Measurements from ENCODE around the gene TBC1D8. TPM values are rescaled to one million over a fixed set of nuclear protein-coding genes. Genes with fewer than 3 reads are reported as not detected.
"Not testable (repeated sequence)": the region's sequence is repeated elsewhere in the genome, so short reads cannot be mapped to it uniquely, and the experiment has no call there.

The TBC1D8 gene
- polyA plus RNA-seq, 1 donor, result 17.3 TPM

GRCh38 chr2:101076581-101076980 is 74.6 kb downstream of the TBC1D8 start:
- Histone ChIP-seq H3K9me3 (ENCODE audit: control insufficient read depth, low read depth, low read length) (peaks cover 7% of the 10 kb centered on the region), H3K27me3 (ENCODE audit: control insufficient read depth, insufficient read depth, low read length) (no peaks in the 10 kb centered on the region), H3K36me3 (ENCODE audit: control insufficient read depth, insufficient read depth, low read length) (no peaks in the 10 kb centered on the region), H3K4me3 (ENCODE audit: low read length) (no peak overlapping the region), H3K27ac (ENCODE audit: low read length) (no peak overlapping the region), H3K4me1 (ENCODE audit: control insufficient read depth, insufficient read depth, low read length) (peaks cover 10% of the 10 kb centered on the region)
- DNase-seq, result no peak
- WGBS (ENCODE audit: insufficient coverage, low lambda C conversion rate), result no CpG with 5 or more reads among the region's 2 CpGs

GRCh38 chr2:101064868-101065549 is 86.2 kb downstream of the TBC1D8 start:
- H3K27me3 ChIP-seq (ENCODE audit: control insufficient read depth, insufficient read depth, low read length), result no peaks in the 10 kb centered on the region
- H3K4me1 ChIP-seq (ENCODE audit: control insufficient read depth, insufficient read depth, low read length), result no peaks in the 10 kb centered on the region
- whole genome bisulfite sequencing (ENCODE audit: insufficient coverage, low lambda C conversion rate), result 83% methylated on average over 2 of the region's 4 CpGs
- no peak for DNase-seq
- H3K36me3 ChIP-seq (ENCODE audit: control insufficient read depth, insufficient read depth, low read length), result no peaks in the 10 kb centered on the region
- no peak overlapping the region for H3K27ac ChIP-seq (ENCODE audit: low read length)
- no peaks in the 10 kb centered on the region for H3K9me3 ChIP-seq (ENCODE audit: control insufficient read depth, low read depth, low read length)
- no peak overlapping the region for H3K4me3 ChIP-seq (ENCODE audit: low read length)

GRCh38 chr2:101064505-101064867 is 86.7 kb downstream of the TBC1D8 start:
- 100% methylated on average over 2 of the region's 3 CpGs for WGBS (ENCODE audit: insufficient coverage, low lambda C conversion rate)
- Histone ChIP-seq H3K4me3 (ENCODE audit: low read length) (no peak overlapping the region), H3K36me3 (ENCODE audit: control insufficient read depth, insufficient read depth, low read length) (no peaks in the 10 kb centered on the region), H3K9me3 (ENCODE audit: control insufficient read depth, low read depth, low read length) (no peaks in the 10 kb centered on the region), H3K27ac (ENCODE audit: low read length) (no peak overlapping the region), H3K4me1 (ENCODE audit: control insufficient read depth, insufficient read depth, low read length) (no peaks in the 10 kb centered on the region), H3K27me3 (ENCODE audit: control insufficient read depth, insufficient read depth, low read length) (no peaks in the 10 kb centered on the region)
- DNase-seq, result no peak

- H3K27ac ChIP-seq (ENCODE audit: low read length), result no peak overlapping the region
- no peak for DNase-seq
- H3K4me1 ChIP-seq (ENCODE audit: control insufficient read depth, insufficient read depth, low read length), result no peaks in the 10 kb centered on the region
- WGBS (ENCODE audit: insufficient coverage, low lambda C conversion rate), result no CpG with 5 or more reads among the region's 2 CpGs
- no peaks in the 10 kb centered on the region for H3K36me3 ChIP-seq (ENCODE audit: control insufficient read depth, insufficient read depth, low read length)
- no peak overlapping the region for H3K4me3 ChIP-seq (ENCODE audit: low read length)
- H3K27me3 ChIP-seq (ENCODE audit: control insufficient read depth, insufficient read depth, low read length), result no peaks in the 10 kb centered on the region
- no peaks in the 10 kb centered on the region for H3K9me3 ChIP-seq (ENCODE audit: control insufficient read depth, low read depth, low read length)
Observed at GRCh38 chr2:101064125-101064502, 87.1 kb downstream of the TBC1D8 start.

GRCh38 chr2:101063352-101064124 is 87.6 kb downstream of the TBC1D8 start:
- no peak overlapping the region for H3K4me3 ChIP-seq (ENCODE audit: low read length)
- no peak for DNase-seq
- H3K27ac ChIP-seq (ENCODE audit: low read length), result no peak overlapping the region
- H3K36me3 ChIP-seq (ENCODE audit: control insufficient read depth, insufficient read depth, low read length), result no peaks in the 10 kb centered on the region
- 100% methylated on average over 1 of the region's 3 CpGs for WGBS (ENCODE audit: insufficient coverage, low lambda C conversion rate)
- no peaks in the 10 kb centered on the region for H3K4me1 ChIP-seq (ENCODE audit: control insufficient read depth, insufficient read depth, low read length)
- no peaks in the 10 kb centered on the region for H3K27me3 ChIP-seq (ENCODE audit: control insufficient read depth, insufficient read depth, low read length)
- no peaks in the 10 kb centered on the region for H3K9me3 ChIP-seq (ENCODE audit: control insufficient read depth, low read depth, low read length)

- no peaks in the 10 kb centered on the region for H3K9me3 ChIP-seq (ENCODE audit: control insufficient read depth, low read depth, low read length)
- no peak overlapping the region for H3K4me3 ChIP-seq (ENCODE audit: low read length)
- no peaks in the 10 kb centered on the region for H3K27me3 ChIP-seq (ENCODE audit: control insufficient read depth, insufficient read depth, low read length)
- no peak for DNase-seq
- H3K27ac ChIP-seq (ENCODE audit: low read length), result no peak overlapping the region
- H3K4me1 ChIP-seq (ENCODE audit: control insufficient read depth, insufficient read depth, low read length), result no peaks in the 10 kb centered on the region
- peaks cover 8% of the 10 kb centered on the region for H3K36me3 ChIP-seq (ENCODE audit: control insufficient read depth, insufficient read depth, low read length)
- WGBS (ENCODE audit: insufficient coverage, low lambda C conversion rate), result 100% methylated on average over 2 of the region's 3 CpGs
Observed at GRCh38 chr2:101058386-101058785, 92.8 kb downstream of the TBC1D8 start.

GRCh38 chr2:101057051-101057933 is 93.9 kb downstream of the TBC1D8 start:
- no CpG with 5 or more reads among the region's 5 CpGs for WGBS (ENCODE audit: insufficient coverage, low lambda C conversion rate)
- H3K36me3 ChIP-seq (ENCODE audit: control insufficient read depth, insufficient read depth, low read length), result peaks cover 8% of the 10 kb centered on the region
- DNase-seq, result no peak

GRCh38 chr2:101053117-101053516 is 98.1 kb downstream of the TBC1D8 start:
- Histone ChIP-seq H3K4me1 (ENCODE audit: control insufficient read depth, insufficient read depth, low read length) (no peaks in the 10 kb centered on the region), H3K27ac (ENCODE audit: low read length) (no peak overlapping the region), H3K27me3 (ENCODE audit: control insufficient read depth, insufficient read depth, low read length) (no peaks in the 10 kb centered on the region), H3K4me3 (ENCODE audit: low read length) (no peak overlapping the region), H3K9me3 (ENCODE audit: control insufficient read depth, low read depth, low read length) (no peaks in the 10 kb centered on the region), H3K36me3 (ENCODE audit: control insufficient read depth, insufficient read depth, low read length) (peaks cover 10% of the 10 kb centered on the region)
- WGBS (ENCODE audit: insufficient coverage, low lambda C conversion rate), result no CpG with 5 or more reads among the region's 3 CpGs
- no peak for DNase-seq

More at GRCh38 chr2:101057051-101057933, 93.9 kb downstream of the TBC1D8 start:
- Histone ChIP-seq H3K9me3 (ENCODE audit: control insufficient read depth, low read depth, low read length) (no peaks in the 10 kb centered on the region), H3K4me1 (ENCODE audit: control insufficient read depth, insufficient read depth, low read length) (no peaks in the 10 kb centered on the region), H3K4me3 (ENCODE audit: low read length) (no peak overlapping the region), H3K27ac (ENCODE audit: low read length) (no peak overlapping the region), H3K27me3 (ENCODE audit: control insufficient read depth, insufficient read depth, low read length) (no peaks in the 10 kb centered on the region)

GRCh38 chr2:101052147-101052546 is 99.0 kb downstream of the TBC1D8 start:
- Histone ChIP-seq H3K4me3 (ENCODE audit: low read length) (no peak overlapping the region), H3K4me1 (ENCODE audit: control insufficient read depth, insufficient read depth, low read length) (no peaks in the 10 kb centered on the region), H3K27me3 (ENCODE audit: control insufficient read depth, insufficient read depth, low read length) (no peaks in the 10 kb centered on the region), H3K36me3 (ENCODE audit: control insufficient read depth, insufficient read depth, low read length) (peaks cover 10% of the 10 kb centered on the region), H3K27ac (ENCODE audit: low read length) (no peak overlapping the region), H3K9me3 (ENCODE audit: control insufficient read depth, low read depth, low read length) (no peaks in the 10 kb centered on the region)
- DNase-seq, result no peak
- WGBS (ENCODE audit: insufficient coverage, low lambda C conversion rate), result no CpG with 5 or more reads among the region's 5 CpGs

GRCh38 chr2:101050886-101051285 is 100.3 kb downstream of the TBC1D8 start:
- not testable (repeated sequence) for H3K4me1 ChIP-seq (ENCODE audit: control insufficient read depth, insufficient read depth, low read length); H3K4me3 ChIP-seq (ENCODE audit: low read length); H3K27me3 ChIP-seq (ENCODE audit: control insufficient read depth, insufficient read depth, low read length); H3K9me3 ChIP-seq (ENCODE audit: control insufficient read depth, low read depth, low read length); H3K27ac ChIP-seq (ENCODE audit: low read length); DNase-seq; H3K36me3 ChIP-seq (ENCODE audit: control insufficient read depth, insufficient read depth, low read length)
- WGBS (ENCODE audit: insufficient coverage, low lambda C conversion rate), result 100% methylated on average over 1 of the region's 6 CpGs
